H1 (cell line): ENCODE results near the gene P3H2. TPM values are rescaled to one million over a fixed set of nuclear protein-coding genes. Genes with fewer than 3 reads are reported as not detected.
A peak's percentile ranks its signal among the peaks of the same experiment; 100 is the strongest.

ENCODE experiments used
- CTCF ChIA-PET: fragments of 300-600 bp; sonication (Branson Sonifier 250); formaldehyde crosslinking; loops from one replicate; lab custom pipeline; 2021; ENCODE audit not compliant: partially characterized antibody; lab: Charles Lee
- POLR2A ChIA-PET: fragments of 300-600 bp; sonication (Branson Sonifier 250); formaldehyde crosslinking; loops from one replicate; lab custom pipeline; 2021; ENCODE audit warnings: inconsistent platforms; ENCODE audit not compliant: partially characterized antibody; lab: Charles Lee
- DNase-seq, 2 experiments: peaks; one replicate each; pipeline versions ENCODE4 v3.0.0 to v3.0.0-alpha.2; 2010 to 2022; ENCODE audit warnings: low spot score in 2 of 2, low read depth in 1 of 2, mixed read lengths in 1 of 2
- FAIRE-seq: peaks from 2 replicates; lab custom pipeline; 2011; peaks lifted over from hg19 to GRCh38; lab: Jason Lieb, UNC
- H2AFZ ChIP-seq: 2 replicates; pipeline ENCODE4 v1.8.1; 2012; ENCODE audit warnings: low read length, inconsistent platforms
- H2AK5ac ChIP-seq: 2 replicates; pipeline ENCODE4 v1.6.1; 2013; ENCODE audit warnings: low read depth, low read length
- H2BK120ac ChIP-seq: replicated peaks from 2 replicates; pipeline ENCODE3; 2013; ENCODE audit warnings: low read depth, low read length, inconsistent platforms
- H2BK12ac ChIP-seq: 2 replicates; pipeline ENCODE4 v1.6.1; 2013; ENCODE audit warnings: low read depth, low read length
- H2BK15ac ChIP-seq: 2 replicates; pipeline ENCODE4 v1.6.1; 2013; ENCODE audit warnings: low read length
- H2BK20ac ChIP-seq: 2 replicates; pipeline ENCODE4 v1.6.1; 2013; ENCODE audit warnings: low read length
- H2BK5ac ChIP-seq: 2 replicates; pipeline ENCODE4 v1.6.1; 2013; ENCODE audit warnings: low read depth, low read length
- H3K14ac ChIP-seq: 2 replicates; pipeline ENCODE4 v1.6.1; 2013; ENCODE audit warnings: inconsistent platforms; ENCODE audit not compliant: insufficient read length
- H3K18ac ChIP-seq: 2 replicates; pipeline ENCODE4 v1.6.1; 2013; ENCODE audit warnings: low read length; ENCODE audit errors: extremely low read depth
- H3K23ac ChIP-seq: 2 replicates; pipeline ENCODE4 v1.6.1; 2013; ENCODE audit warnings: inconsistent platforms; ENCODE audit not compliant: insufficient read length
- H3K23me2 ChIP-seq: 2 replicates; pipeline ENCODE4 v1.6.1; 2013; ENCODE audit warnings: low read depth, low read length
- H3K27ac ChIP-seq: 2 replicates; pipeline ENCODE4 v1.6.1; 2011; ENCODE audit warnings: low read depth, low read length, inconsistent platforms
- H3K27me3 ChIP-seq, 4 experiments: replicated peaks in 1 of 4; 1 replicate in 1 of 4; 2 replicates in 3 of 4; pipeline versions ENCODE4 v1.6.1 to v1.8.1; 2011 to 2013; ENCODE audit warnings: low read length in 3 of 4, mild to moderate bottlenecking in 3 of 4, inconsistent platforms in 2 of 4, mixed read lengths in 2 of 4, moderate library complexity in 1 of 4; ENCODE audit not compliant: control insufficient read depth in 3 of 4, insufficient read depth in 3 of 4; ENCODE audit errors: extremely low read depth in 1 of 4
- H3K36me3 ChIP-seq, 4 experiments: 2 replicates each; pipeline versions ENCODE4 v1.6.1 to v1.8.1; 2011 to 2013; ENCODE audit warnings: mild to moderate bottlenecking in 4 of 4, low read length in 3 of 4, moderate library complexity in 2 of 4, control low read depth in 1 of 4, inconsistent platforms in 1 of 4; ENCODE audit not compliant: insufficient read depth in 4 of 4, control insufficient read depth in 2 of 4
- H3K4ac ChIP-seq: replicated peaks from 2 replicates; pipeline ENCODE3; 2013; ENCODE audit warnings: low read length, low read depth, mixed read lengths, inconsistent platforms; ENCODE audit not compliant: insufficient read length
- H3K4me1 ChIP-seq, 4 experiments: replicated peaks in 1 of 4; 1 replicate in 1 of 4; 2 replicates in 3 of 4; pipeline versions ENCODE4 v1.6.1 to v1.8.1; 2011 to 2013; ENCODE audit warnings: low read length in 3 of 4, inconsistent platforms in 2 of 4, mixed read lengths in 1 of 4; ENCODE audit not compliant: insufficient read depth in 4 of 4, control insufficient read depth in 3 of 4
- H3K4me2 ChIP-seq, 2 experiments: 2 replicates each; pipeline versions ENCODE4 v1.6.1 to v1.8.1; 2011 to 2013; ENCODE audit warnings: low read depth in 2 of 2, low read length in 2 of 2, control low read depth in 1 of 2, inconsistent platforms in 1 of 2, mild to moderate bottlenecking in 1 of 2; ENCODE audit not compliant: insufficient read depth in 1 of 2
- H3K4me3 ChIP-seq, 4 experiments: fragments of 200-600, 300-600 bp in 1 of 4; sonication (generic), shearing (Covaris generic), sonication (Bioruptor Twin) in 1 of 4; 2 replicates each; pipeline versions ENCODE4 v1.5.1 to v1.8.1; 2011 to 2016; ENCODE audit warnings: low read length in 4 of 4, low read depth in 3 of 4, control low read depth in 2 of 4, inconsistent platforms in 2 of 4, mild to moderate bottlenecking in 2 of 4, mixed read lengths in 1 of 4, moderate library complexity in 1 of 4; ENCODE audit not compliant: insufficient read depth in 2 of 4; ENCODE audit errors: extremely low read depth in 1 of 4
- H3K56ac ChIP-seq: replicated peaks from 2 replicates; pipeline ENCODE3; 2013; ENCODE audit warnings: low read depth, mild to moderate bottlenecking, mixed read lengths, low read length, inconsistent platforms; ENCODE audit not compliant: insufficient read length
- H3K79me1 ChIP-seq: 2 replicates; pipeline ENCODE4 v1.6.1; 2013; ENCODE audit warnings: low read depth, low read length, control low read depth
- H3K79me2 ChIP-seq, 2 experiments: 2 replicates each; pipeline versions ENCODE4 v1.6.1 to v1.8.1; 2012 to 2013; ENCODE audit warnings: low read length in 2 of 2, mild to moderate bottlenecking in 2 of 2, inconsistent platforms in 1 of 2; ENCODE audit not compliant: insufficient read depth in 2 of 2, control insufficient read depth in 1 of 2
- H3K9ac ChIP-seq, 4 experiments: replicated peaks in 1 of 4; 1 replicate in 1 of 4; 2 replicates in 3 of 4; pipeline versions ENCODE4 v1.6.1 to v1.8.1; 2011 to 2013; ENCODE audit warnings: low read depth in 3 of 4, low read length in 3 of 4, control low read depth in 2 of 4, mild to moderate bottlenecking in 2 of 4, moderate library complexity in 2 of 4, inconsistent platforms in 1 of 4; ENCODE audit errors: extremely low read depth in 1 of 4
- H3K9me3 ChIP-seq, 2 experiments: 2 replicates each; pipeline versions ENCODE4 v1.6.1 to v1.8.1; 2012 to 2013; ENCODE audit warnings: mild to moderate bottlenecking in 2 of 2, moderate library complexity in 2 of 2, control low read depth in 1 of 2, inconsistent platforms in 1 of 2, low read depth in 1 of 2, low read length in 1 of 2, mixed read lengths in 1 of 2; ENCODE audit not compliant: insufficient read depth in 2 of 2
- H4K20me1 ChIP-seq, 2 experiments: replicated peaks in 1 of 2; 2 replicates each; pipeline versions ENCODE3 to v1.8.1; 2011 to 2013; ENCODE audit warnings: inconsistent platforms in 2 of 2, low read length in 2 of 2, mild to moderate bottlenecking in 1 of 2; ENCODE audit not compliant: insufficient read depth in 2 of 2, control insufficient read depth in 1 of 2
- H4K5ac ChIP-seq: 2 replicates; pipeline ENCODE4 v1.6.1; 2013; ENCODE audit warnings: low read length, low read depth, mixed read lengths, inconsistent platforms; ENCODE audit not compliant: insufficient read length
- H4K8ac ChIP-seq: 2 replicates; pipeline ENCODE4 v1.8.0; 2013; ENCODE audit warnings: mild to moderate bottlenecking, moderate library complexity, low read length, inconsistent platforms; ENCODE audit not compliant: insufficient read depth; ENCODE audit errors: extremely low read depth
- H4K91ac ChIP-seq: replicated peaks from 2 replicates; pipeline ENCODE3; 2013; ENCODE audit warnings: low read length, mixed read lengths, inconsistent platforms; ENCODE audit not compliant: insufficient read length
- BACH1 ChIP-seq: IDR thresholded peaks from 2 replicates; pipeline ENCODE4 v1.6.1; 2012; ENCODE audit warnings: low read length, improper control_type of control experiment
- CBX8 ChIP-seq: fragments of 300-800, 300-1000 bp; sonication (generic); IDR thresholded peaks from 2 replicates; pipeline ENCODE4 v1.7.1; 2016; ENCODE audit warnings: low read depth, low read length, borderline replicate concordance
- EZH2 ChIP-seq: fragments of 200-600 bp; sonication (generic); IDR thresholded peaks from 2 replicates; pipeline ENCODE4 v1.7.1; 2012; ENCODE audit warnings: low read depth, mild to moderate bottlenecking, moderate library complexity, low read length, inconsistent platforms; ENCODE audit not compliant: severe bottlenecking
- GABPA ChIP-seq: IDR thresholded peaks from 2 replicates; pipeline ENCODE4 v1.6.1; 2011; ENCODE audit warnings: mild to moderate bottlenecking, low read length, moderate library complexity, borderline replicate concordance; ENCODE audit not compliant: insufficient read depth
- HDAC2 ChIP-seq, 2 experiments: fragments of 300-600 bp in 1 of 2; sonication (generic) in 1 of 2; IDR thresholded peaks; 2 replicates each; pipeline ENCODE4 v1.6.1; 2011 to 2012; ENCODE audit warnings: low read depth in 2 of 2, low read length in 2 of 2, mild to moderate bottlenecking in 2 of 2, moderate library complexity in 2 of 2, borderline replicate concordance in 1 of 2, inconsistent platforms in 1 of 2
- KDM5A ChIP-seq: fragments of 200-600 bp; IDR thresholded peaks from 2 replicates; pipeline ENCODE4 v1.7.1; 2012; ENCODE audit warnings: mild to moderate bottlenecking, low read length, inconsistent platforms, mixed read lengths
- MAX ChIP-seq: IDR thresholded peaks from 2 replicates; pipeline ENCODE4 v1.6.1; 2012; ENCODE audit warnings: inconsistent platforms
- RFX5 ChIP-seq: IDR thresholded peaks from 2 replicates; pipeline ENCODE4 v1.6.1; 2011; ENCODE audit warnings: low read depth, low read length, improper control_type of control experiment, borderline replicate concordance
- SIRT6 ChIP-seq: IDR thresholded peaks from one replicate; pipeline ENCODE4 v1.7.1; 2012; ENCODE audit warnings: low read length, inconsistent platforms
- WGBS, 2 experiments: shearing (Covaris generic) in 1 of 2; methylation state at CpG; one replicate each; pipeline versions ENCODE4 v1.1.6 to v1.1.7; 2013 to 2015; ENCODE audit warnings: low lambda C conversion rate in 2 of 2, mixed read lengths in 2 of 2, inconsistent platforms in 1 of 2, low coverage in 1 of 2, missing lambda C conversion rate in 1 of 2; ENCODE audit not compliant: insufficient replicate concordance in 2 of 2, insufficient coverage in 1 of 2, insufficient read length in 1 of 2; ENCODE audit errors: extremely low coverage in 1 of 2, missing lambda C conversion rate in 1 of 2; 5-methylcytosine and 5-hydroxymethylcytosine counted together
- polyA plus RNA-seq, 7 experiments: library from polyadenylated mRNA; depleted of rRNA in 3 of 7; stranded (reverse) in 5 of 7; unstranded in 2 of 7; fragments of >200 nt in 5 of 7; fragments of 200-250 nt in 2 of 7; gene quantifications; 1 replicate in 5 of 7; 2 replicates in 1 of 7; 4 replicates in 1 of 7; pipeline versions ENCODE4 v1.2.1 to v1.2.3, GENCODE V29; 2011 to 2013; ENCODE audit warnings: missing spikeins in 2 of 7, mixed read lengths in 2 of 7
- total RNA-seq: library from RNA; stranded (reverse); fragmentation: NEBNext Ultra II Directional; extraction: Animal tissue kit (Norgen Biotek cat#: 25700); gene quantifications from 2 replicates; pipeline ENCODE4 v1.2.1, GENCODE V29; 2021
- TF ChIP-seq, protein P1 (sequence below): IDR thresholded peaks from 2 replicates; pipeline ENCODE4 v1.6.1; 2011; ENCODE audit warnings: low read length, improper control_type of control experiment
- TF ChIP-seq, protein P2 (sequence below): IDR thresholded peaks from 2 replicates; pipeline ENCODE4 v1.6.1; 2012; ENCODE audit warnings: inconsistent platforms

Gene P3H2
- total and polyA plus RNA-seq, 2 of the 8 experiments (the other 6 are each of a cell fraction or from before 2014, with no cell fraction given) = 40.5 to 60.4 TPM

- ChIA-PET POLR2A (interaction anchor here (1.5 kb wide), 1 partner anchor 20 kb away, joined by 3 read pairs; no protein-coding TSS in a partner anchor), CTCF (interaction anchor here (0.8 to 3.3 kb wide), 11 partner anchors 9 to 1156 kb away, joined by 3 to 15 read pairs (median 4); partner anchors contain the start of gene P3H2)
- Histone ChIP-seq H3K27me3 (no peaks in the 10 kb centered on the region), H2AFZ (no peak overlapping the region), H3K4me3 (peak overlapping the region in 1 of 4 experiments; percentile 14; a peak in 1 of 8 replicates), H2BK5ac (peak overlapping the region; percentile 79; the same call in 1 of the 2 replicates), H3K14ac (no peak overlapping the region), H4K20me1 (no peaks in the 10 kb centered on the region), H3K23ac (no peak overlapping the region), H2BK20ac (peak overlapping the region; percentile 72; the same call in 1 of the 2 replicates), H3K18ac (peak overlapping the region; percentile 20), H2BK12ac (peak overlapping the region; percentile 68; the same call in 1 of the 2 replicates), H2BK120ac (peak overlapping the region; percentile 65), H3K4me2 (peak overlapping the region in 1 of 2 experiments; percentile 36; a peak in 2 of 4 replicates), H3K4ac (no peak overlapping the region), H3K9ac (no peak overlapping the region), H3K79me1 (no peaks in the 10 kb centered on the region), H3K36me3 (no peaks in the 10 kb centered on the region), H2BK15ac (no peak overlapping the region), H4K5ac (peak overlapping the region; percentile 35), H4K91ac (peak overlapping the region; percentile 67), H3K23me2 (no peaks in the 10 kb centered on the region), H3K9me3 (no peaks in the 10 kb centered on the region), H2AK5ac (peak overlapping the region; percentile 93), H3K56ac (no peak overlapping the region), H3K4me1 (peaks cover 7 to 26% (median 23%) of the 10 kb centered on the region in 4 experiments; a peak in 6 of 7 replicates), H3K79me2 (no peaks in the 10 kb centered on the region), H3K27ac (peak overlapping the region; percentile 60; the same call in 1 of the 2 replicates), H4K8ac (no peak overlapping the region)
- WGBS, 2 experiments = 75% methylated on average over 6 of the region's 6 CpGs; no CpG with 5 or more reads in 1 of the 2 experiments
- no peak for DNase-seq
- no peak for FAIRE-seq
- TF ChIP-seq MAX = no peak
- TF ChIP-seq KDM5A = no peak
- no peak for TF ChIP-seq GABPA
- TF ChIP-seq, protein P1, sequence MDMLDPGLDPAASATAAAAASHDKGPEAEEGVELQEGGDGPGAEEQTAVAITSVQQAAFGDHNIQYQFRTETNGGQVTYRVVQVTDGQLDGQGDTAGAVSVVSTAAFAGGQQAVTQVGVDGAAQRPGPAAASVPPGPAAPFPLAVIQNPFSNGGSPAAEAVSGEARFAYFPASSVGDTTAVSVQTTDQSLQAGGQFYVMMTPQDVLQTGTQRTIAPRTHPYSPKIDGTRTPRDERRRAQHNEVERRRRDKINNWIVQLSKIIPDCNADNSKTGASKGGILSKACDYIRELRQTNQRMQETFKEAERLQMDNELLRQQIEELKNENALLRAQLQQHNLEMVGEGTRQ = no peak
- no peak for TF ChIP-seq HDAC2 (IDR thresholded peaks at IDR 0.05; ENCODE audit: borderline replicate concordance in 1 of 2, low read depth in 2 of 2, low read length in 2 of 2)
- no peak for TF ChIP-seq EZH2
- no peak for TF ChIP-seq CBX8
- TF ChIP-seq RFX5 = no peak
- TF ChIP-seq, protein P2, sequence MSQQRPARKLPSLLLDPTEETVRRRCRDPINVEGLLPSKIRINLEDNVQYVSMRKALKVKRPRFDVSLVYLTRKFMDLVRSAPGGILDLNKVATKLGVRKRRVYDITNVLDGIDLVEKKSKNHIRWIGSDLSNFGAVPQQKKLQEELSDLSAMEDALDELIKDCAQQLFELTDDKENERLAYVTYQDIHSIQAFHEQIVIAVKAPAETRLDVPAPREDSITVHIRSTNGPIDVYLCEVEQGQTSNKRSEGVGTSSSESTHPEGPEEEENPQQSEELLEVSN = no peak
- TF ChIP-seq SIRT6 = no peak
- TF ChIP-seq BACH1 = no peak
Measured at GRCh38 chr3:190012784-190013183, 107.9 kb downstream of the P3H2 start.
